ENCODE data around the gene NME7. TPM values are rescaled to one million over a fixed set of nuclear protein-coding genes. Genes with fewer than 3 reads are reported as not detected.

NME7 gene
- total and polyA plus RNA-seq, 4 donors: 6.2 to 43.7 (median 18.0) TPM

GRCh38 chr1:169202791-169203665, 164.6 kb downstream of the NME7 start:
- 97% methylated on average over 3 of the region's 3 CpGs for WGBS, 2 donors
- ATAC-seq (ENCODE audit: insufficient read depth, low FRiP score) (no peak), DNase-seq (no peak)
- H3K4me3 ChIP-seq: no peak overlapping the region
- H3K9me3 ChIP-seq (ENCODE audit: control insufficient read depth in 4 of 4, insufficient read depth in 3 of 4, low read length in 3 of 4): no peaks in the 10 kb centered on the region
- no peak overlapping the region for H3K9ac ChIP-seq (ENCODE audit: insufficient read depth in 1 of 2, low read length in 2 of 2)
- H3K27ac ChIP-seq (ENCODE audit: low read depth in 1 of 2, low read length in 1 of 2): no peak overlapping the region
- H3K4me1 ChIP-seq (ENCODE audit: control insufficient read depth in 5 of 5, insufficient read depth in 5 of 5, low read length in 5 of 5): no peaks in the 10 kb centered on the region
- no peaks in the 10 kb centered on the region for H3K27me3 ChIP-seq (ENCODE audit: control insufficient read depth in 3 of 3, insufficient read depth in 3 of 3, low read length in 2 of 3)
- TF ChIP-seq CTCF (IDR thresholded peaks at IDR 0.05; ENCODE audit: control extremely low read depth, extremely low read depth): no peak
- no peaks in the 10 kb centered on the region for H3K36me3 ChIP-seq (ENCODE audit: control insufficient read depth in 4 of 4, insufficient read depth in 4 of 4, low read length in 4 of 4)

- H3K9me3 ChIP-seq (ENCODE audit: control insufficient read depth in 4 of 4, insufficient read depth in 3 of 4, low read length in 3 of 4): no peaks in the 10 kb centered on the region
- H3K36me3 ChIP-seq (ENCODE audit: control insufficient read depth in 4 of 4, insufficient read depth in 4 of 4, low read length in 4 of 4): no peaks in the 10 kb centered on the region
- no peaks in the 10 kb centered on the region for H3K27me3 ChIP-seq (ENCODE audit: control insufficient read depth in 3 of 3, insufficient read depth in 3 of 3, low read length in 2 of 3)
- ATAC-seq (ENCODE audit: insufficient read depth, low FRiP score) (no peak), DNase-seq (no peak)
- H3K9ac ChIP-seq (ENCODE audit: insufficient read depth in 1 of 2, low read length in 2 of 2): no peak overlapping the region
- no peaks in the 10 kb centered on the region for H3K4me1 ChIP-seq (ENCODE audit: control insufficient read depth in 5 of 5, insufficient read depth in 5 of 5, low read length in 5 of 5)
- no peak for TF ChIP-seq CTCF (IDR thresholded peaks at IDR 0.05; ENCODE audit: control extremely low read depth, extremely low read depth)
- H3K27ac ChIP-seq (ENCODE audit: low read depth in 1 of 2, low read length in 1 of 2): no peak overlapping the region
- 96 to 97% methylated on average over 5 of the region's 5 CpGs for WGBS, 2 donors
- no peak overlapping the region for H3K4me3 ChIP-seq
These were observed 166.4 kb downstream of the NME7 start for GRCh38 chr1:169201084-169201619.

- Histone ChIP-seq H3K4me1 (ENCODE audit: control insufficient read depth in 5 of 5, insufficient read depth in 5 of 5, low read length in 5 of 5) (no peaks in the 10 kb centered on the region), H3K27ac (ENCODE audit: low read depth in 1 of 2, low read length in 1 of 2) (no peak overlapping the region)
These were observed 167.3 kb downstream of the NME7 start for GRCh38 chr1:169200319-169200718.

More at GRCh38 chr1:169200319-169200718, 167.3 kb downstream of the NME7 start:
- DNase-seq: no peak
- no peak for TF ChIP-seq CTCF (IDR thresholded peaks at IDR 0.05; ENCODE audit: control extremely low read depth, extremely low read depth)
- ATAC-seq (ENCODE audit: insufficient read depth, low FRiP score): no peak
- Histone ChIP-seq H3K27me3 (ENCODE audit: control insufficient read depth in 3 of 3, insufficient read depth in 3 of 3, low read length in 2 of 3) (no peaks in the 10 kb centered on the region), H3K9me3 (ENCODE audit: control insufficient read depth in 4 of 4, insufficient read depth in 3 of 4, low read length in 3 of 4) (no peaks in the 10 kb centered on the region), H3K4me3 (no peak overlapping the region), H3K9ac (ENCODE audit: insufficient read depth in 1 of 2, low read length in 2 of 2) (no peak overlapping the region), H3K36me3 (ENCODE audit: control insufficient read depth in 4 of 4, insufficient read depth in 4 of 4, low read length in 4 of 4) (no peaks in the 10 kb centered on the region)

Measured in lung (tissue), 12 donors.